Activated CD8-positive, alpha-beta memory T cell treated with anti-CD3 and anti-CD28 coated beads, Interleukin-2, amount 10 ng/mL, durations not matched to agents 7 days and 5 days (primary cell): ENCODE results near the gene GABARAPL1. TPM values are rescaled to one million over a fixed set of nuclear protein-coding genes. Genes with fewer than 3 reads are reported as not detected.
A peak's percentile ranks its signal among the peaks of the same experiment; 100 is the strongest.

ENCODE experiments used
- ATAC-seq: fragments of 150-1000 bp; cut with Tn5 transposase; one replicate; pipeline ENCODE4 v1.10.0; 2021; ENCODE audit warnings: moderate library complexity
- CTCF ChIA-PET: fragments of 350-600 bp; sonication (Branson Sonifier 250); formaldehyde crosslinking; loops from one replicate; lab custom pipeline; 2021; ENCODE audit warnings: antibody characterized with exemption; lab: Charles Lee
- DNase-seq: peaks from one replicate; pipeline ENCODE4 v3.0.0-alpha.2; 2020
- H3K27ac Mint-ChIP-seq: one replicate; pipeline ENCODE4 v1.8.0; 2021; ENCODE audit warnings: mild to moderate bottlenecking, mixed read lengths
- H3K27me3 Mint-ChIP-seq: one replicate; pipeline ENCODE4 v1.8.0; 2021; ENCODE audit warnings: mixed read lengths
- H3K36me3 Mint-ChIP-seq: one replicate; pipeline ENCODE4 v1.8.0; 2021; ENCODE audit warnings: mild to moderate bottlenecking, mixed read lengths
- H3K4me1 Mint-ChIP-seq: one replicate; pipeline ENCODE4 v1.8.0; 2021; ENCODE audit warnings: mixed read lengths
- H3K4me3 Mint-ChIP-seq: one replicate; pipeline ENCODE4 v1.8.0; 2021; ENCODE audit warnings: mild to moderate bottlenecking, moderate library complexity, mixed read lengths
- H3K9me3 Mint-ChIP-seq: one replicate; pipeline ENCODE4 v1.8.0; 2022; ENCODE audit warnings: low read depth, mixed read lengths
- total RNA-seq, 2 experiments: library from RNA; stranded (reverse); gene quantifications; one replicate each; pipeline ENCODE4 v1.2.3, GENCODE V29; 2021

GABARAPL1 gene
- total RNA-seq, 2 experiments from 2014 or later = 29.3 to 47.5 TPM

DNA sequence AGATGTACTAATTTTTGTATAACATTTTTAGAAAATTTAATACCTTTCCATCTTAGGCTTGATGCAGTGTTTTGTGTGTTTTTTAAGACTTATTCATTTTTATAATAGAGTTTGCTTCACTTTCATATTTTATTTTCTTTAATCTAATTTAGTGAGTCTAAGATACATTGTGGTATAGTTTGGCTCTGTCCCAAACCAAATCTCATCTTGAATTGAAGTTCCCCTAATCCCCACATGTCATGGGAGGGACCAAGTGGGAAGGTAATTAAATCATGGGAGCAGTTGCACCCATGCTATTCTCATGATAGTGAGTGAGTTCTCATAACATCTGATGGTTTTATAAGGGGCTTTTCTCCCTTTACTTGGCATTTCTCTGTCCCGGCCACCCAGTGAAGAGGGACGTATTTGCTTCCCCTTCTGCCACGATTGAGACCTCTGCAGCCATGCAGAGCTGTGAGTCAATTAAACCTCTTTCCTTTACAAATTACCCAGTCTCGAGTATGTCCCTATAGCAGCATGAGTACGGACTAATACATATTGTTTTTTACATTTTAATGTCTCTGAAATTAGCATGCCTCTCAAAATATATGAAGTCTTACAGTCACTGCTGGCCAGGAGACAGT is 34.9 kb downstream of the GABARAPL1 start:
- ATAC-seq (no peak), DNase-seq (no peak)
- CTCF ChIA-PET = interaction anchor here (0.7 to 1.3 kb wide), 3 partner anchors 11 to 188 kb away, joined by 3 to 4 read pairs (median 3); no protein-coding TSS in a partner anchor
- peaks cover 58% of the 10 kb centered on the region for H3K4me1 Mint-ChIP-seq
- H3K36me3 Mint-ChIP-seq = peaks cover 11% of the 10 kb centered on the region
- peak overlapping the region; percentile 50 for H3K27ac Mint-ChIP-seq
- H3K27me3 Mint-ChIP-seq = no peaks in the 10 kb centered on the region
- no peaks in the 10 kb centered on the region for H3K9me3 Mint-ChIP-seq
- peak overlapping the region; percentile 27 for H3K4me3 Mint-ChIP-seq

DNA sequence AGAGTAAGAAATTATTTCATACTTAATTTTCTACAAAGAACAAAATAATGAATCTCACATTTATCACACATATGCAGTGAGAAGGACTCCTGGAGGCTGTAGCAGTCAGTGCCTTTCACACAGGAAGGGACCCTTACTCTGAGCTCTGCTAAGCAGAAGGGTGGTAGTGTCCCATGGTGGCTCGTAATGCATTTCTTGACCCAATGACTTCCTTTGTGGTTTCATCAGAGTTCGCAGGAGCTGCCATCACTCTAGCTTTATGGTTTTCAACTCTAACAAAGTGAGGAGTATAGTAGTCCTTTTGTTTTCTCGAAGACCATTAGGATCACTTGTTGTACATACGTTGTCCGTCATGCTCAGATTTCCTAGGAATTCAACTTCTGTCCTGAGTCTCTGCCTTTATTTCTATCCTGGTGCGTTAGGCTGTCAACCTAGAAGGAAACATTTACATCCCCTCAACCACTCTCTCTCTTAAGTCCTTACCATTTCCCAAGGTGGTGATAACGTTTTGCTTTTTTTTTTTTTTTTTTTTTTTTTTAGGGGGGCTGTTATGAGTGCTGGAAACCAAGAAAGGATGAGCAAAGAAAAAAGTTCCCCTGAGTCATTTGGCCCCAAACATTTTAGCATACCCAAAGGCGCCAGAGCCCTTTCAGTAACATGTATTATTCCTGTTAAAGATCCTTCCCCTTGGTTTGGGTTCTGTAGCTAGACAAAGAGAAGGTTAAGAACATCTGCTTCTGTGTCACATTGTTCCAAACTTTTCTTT is 37.2 kb downstream of the GABARAPL1 start:
- H3K4me3 Mint-ChIP-seq = peak overlapping the region; percentile 47
- peaks cover 20% of the 10 kb centered on the region for H3K36me3 Mint-ChIP-seq
- H3K9me3 Mint-ChIP-seq = peaks cover 6% of the 10 kb centered on the region
- no peaks in the 10 kb centered on the region for H3K27me3 Mint-ChIP-seq
- H3K4me1 Mint-ChIP-seq = peaks cover 41% of the 10 kb centered on the region
- peak overlapping the region; percentile 81 for H3K27ac Mint-ChIP-seq
- CTCF ChIA-PET = interaction anchor here (0.7 to 1.4 kb wide), 4 partner anchors 14 to 31 kb away, joined by 3 to 5 read pairs (median 4); no protein-coding TSS in a partner anchor
- DNase-seq (peak; percentile 73), ATAC-seq (peak; percentile 82)

DNA sequence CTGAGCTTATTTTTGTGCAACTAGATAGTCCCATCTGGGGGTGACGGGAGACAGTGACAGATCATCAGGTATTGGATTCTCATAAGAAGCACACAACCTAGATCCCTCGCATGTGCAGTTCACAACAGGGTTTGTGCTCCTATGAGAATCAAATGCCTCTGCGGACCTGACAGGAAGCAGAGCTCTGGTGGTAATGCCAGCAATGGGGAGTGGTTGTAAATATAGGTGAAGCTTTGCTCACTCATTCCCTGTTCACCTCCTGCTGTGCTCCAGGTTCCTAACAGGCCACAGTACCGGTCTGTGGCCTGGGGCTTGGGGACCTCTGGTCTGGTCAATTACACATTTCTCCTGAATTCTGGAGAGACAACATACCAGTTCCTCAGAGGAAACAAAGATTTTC is 39.0 kb downstream of the GABARAPL1 start:
- CTCF ChIA-PET = interaction anchor here (1.4 to 1.9 kb wide), 2 partner anchors 15 to 27 kb away, joined by 4 to 5 read pairs; no protein-coding TSS in a partner anchor
- H3K4me1 Mint-ChIP-seq = peaks cover 37% of the 10 kb centered on the region
- H3K27me3 Mint-ChIP-seq = no peaks in the 10 kb centered on the region
- no peak overlapping the region for H3K27ac Mint-ChIP-seq
- H3K9me3 Mint-ChIP-seq = peaks cover 12% of the 10 kb centered on the region
- peaks cover 29% of the 10 kb centered on the region for H3K36me3 Mint-ChIP-seq
- ATAC-seq = no peak
- H3K4me3 Mint-ChIP-seq = no peak overlapping the region
- DNase-seq = no peak

DNA sequence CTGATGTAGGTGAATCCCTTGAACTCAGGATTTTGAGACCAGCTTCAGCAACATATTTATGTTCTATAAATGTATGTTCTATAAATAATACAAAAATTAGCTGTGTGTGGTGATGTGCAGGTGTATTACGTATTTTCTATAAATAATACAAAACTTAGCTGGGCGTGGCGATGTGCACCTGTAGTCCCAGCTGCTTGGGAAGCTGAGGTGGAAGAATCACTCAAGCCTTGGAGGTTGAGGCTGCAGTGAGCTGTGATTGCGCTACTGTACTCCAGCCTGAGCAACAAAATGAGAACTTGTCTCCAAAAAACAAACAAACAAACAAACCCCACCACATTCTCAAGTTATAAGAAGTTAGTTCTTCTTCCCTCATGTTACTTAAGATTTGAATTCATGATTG is 39.5 kb downstream of the GABARAPL1 start:
- ATAC-seq (no peak), DNase-seq (no peak)
- CTCF ChIA-PET = interaction anchor here (1.9 kb wide), 1 partner anchor 26 kb away, joined by 4 read pairs; no protein-coding TSS in a partner anchor
- Mint-ChIP-seq H3K4me3 (no peak overlapping the region), H3K9me3 (peaks cover 12% of the 10 kb centered on the region), H3K27me3 (no peaks in the 10 kb centered on the region), H3K4me1 (peaks cover 35% of the 10 kb centered on the region), H3K27ac (no peak overlapping the region), H3K36me3 (peaks cover 29% of the 10 kb centered on the region)

DNA sequence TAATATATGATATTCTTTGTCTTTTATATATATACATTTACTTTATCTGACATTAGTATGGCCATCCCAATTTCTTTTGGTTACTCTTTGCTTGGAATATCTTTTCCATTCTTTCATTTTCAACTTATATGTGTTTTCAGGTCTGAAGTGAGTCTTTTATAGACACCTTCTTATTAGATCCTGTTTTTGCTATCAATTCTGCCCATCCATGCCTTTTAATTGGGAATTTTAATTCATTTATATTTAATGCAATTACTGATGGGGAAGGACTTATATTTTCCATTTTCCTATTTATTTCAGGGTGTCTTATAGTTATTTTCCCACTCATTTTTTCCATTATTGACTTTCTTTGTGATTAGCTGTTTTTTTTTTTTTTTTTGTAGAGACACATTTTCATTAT is 43.4 kb downstream of the GABARAPL1 start:
- CTCF ChIA-PET = interaction anchor here (1.7 kb wide), 1 partner anchor 103 kb away, joined by 3 read pairs; no protein-coding TSS in a partner anchor
- ATAC-seq (no peak), DNase-seq (no peak)
- Mint-ChIP-seq H3K4me3 (no peak overlapping the region), H3K4me1 (peaks cover 3% of the 10 kb centered on the region), H3K9me3 (peaks cover 17% of the 10 kb centered on the region), H3K27ac (no peak overlapping the region), H3K27me3 (no peaks in the 10 kb centered on the region), H3K36me3 (peaks cover 32% of the 10 kb centered on the region)

DNA sequence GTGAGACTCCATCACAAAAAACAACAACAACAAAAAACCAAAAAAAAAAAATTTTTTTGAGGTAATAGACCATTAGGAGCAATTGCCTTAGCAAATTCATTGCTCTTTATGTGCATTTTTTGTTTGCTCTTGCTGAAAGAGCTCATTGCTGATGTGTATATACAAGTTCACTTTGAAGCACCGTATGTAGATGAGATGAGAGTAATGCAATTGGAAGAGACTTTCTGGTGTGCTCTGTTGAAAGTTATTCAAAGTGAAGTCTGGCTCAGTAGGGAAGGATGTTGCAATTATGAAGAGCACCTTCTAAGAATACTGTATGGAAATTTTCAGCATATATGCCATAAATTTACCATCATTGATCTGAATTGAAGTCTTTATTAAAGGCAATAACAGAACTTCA is 48.2 kb downstream of the GABARAPL1 start:
- H3K4me3 Mint-ChIP-seq = no peak overlapping the region
- CTCF ChIA-PET = no interaction called here

DNA sequence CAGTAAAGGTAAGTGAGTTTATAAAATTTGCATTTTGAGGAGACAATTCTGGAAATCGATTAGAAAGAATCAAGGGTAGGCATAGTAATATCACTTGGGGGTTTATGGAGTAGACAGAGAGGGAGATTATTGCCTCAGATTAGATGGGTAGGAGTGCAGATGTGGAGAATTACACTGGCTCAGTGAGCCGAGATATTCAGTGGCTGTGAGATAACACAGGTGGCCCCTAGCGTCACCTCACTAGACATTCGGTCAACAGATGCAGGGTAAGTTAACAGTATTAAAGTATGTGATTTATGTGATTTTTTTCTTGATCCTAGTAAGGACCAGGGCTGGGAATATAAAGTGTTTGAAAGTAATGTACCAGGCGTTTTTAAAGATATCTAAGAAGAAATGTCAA is 55.4 kb downstream of the GABARAPL1 start:
- H3K27ac Mint-ChIP-seq = no peak overlapping the region

More for the DNA sequence above, 48.2 kb downstream of the GABARAPL1 start:
- DNase-seq = no peak
- Mint-ChIP-seq H3K36me3 (peaks cover 11% of the 10 kb centered on the region), H3K9me3 (peaks cover 9% of the 10 kb centered on the region), H3K27me3 (no peaks in the 10 kb centered on the region), H3K4me1 (no peaks in the 10 kb centered on the region), H3K27ac (no peak overlapping the region)
- ATAC-seq = no peak

DNA sequence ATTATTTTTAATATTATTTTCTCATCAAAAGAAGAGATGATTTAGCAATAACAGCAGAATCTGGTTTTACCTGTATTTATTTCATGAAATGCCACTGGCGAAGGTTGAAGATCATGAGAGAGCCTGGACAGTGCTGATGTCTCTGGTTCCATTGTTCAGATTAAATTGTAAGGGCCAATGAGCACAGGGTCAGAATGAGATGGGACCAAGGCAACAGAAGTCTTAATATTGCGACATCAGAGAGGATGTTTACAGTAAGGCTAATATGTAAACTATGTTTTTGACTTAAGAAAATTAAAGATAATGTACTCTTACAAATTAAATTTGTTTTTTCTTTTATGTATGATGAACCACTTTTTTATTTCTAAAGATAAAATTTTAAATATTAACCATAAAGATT is 59.8 kb downstream of the GABARAPL1 start:
- CTCF ChIA-PET = no interaction called here
- peaks cover 12% of the 10 kb centered on the region for H3K36me3 Mint-ChIP-seq
- no peaks in the 10 kb centered on the region for H3K27me3 Mint-ChIP-seq
- peaks cover 6% of the 10 kb centered on the region for H3K9me3 Mint-ChIP-seq
- no peak overlapping the region for H3K27ac Mint-ChIP-seq
- DNase-seq (no peak), ATAC-seq (no peak)
- H3K4me3 Mint-ChIP-seq = no peak overlapping the region
- H3K4me1 Mint-ChIP-seq = peaks cover 6% of the 10 kb centered on the region

More for the DNA sequence above, 55.4 kb downstream of the GABARAPL1 start:
- Mint-ChIP-seq H3K4me3 (no peak overlapping the region), H3K27me3 (no peaks in the 10 kb centered on the region), H3K36me3 (peaks cover 3% of the 10 kb centered on the region), H3K4me1 (no peaks in the 10 kb centered on the region), H3K9me3 (no peaks in the 10 kb centered on the region)
- CTCF ChIA-PET = no interaction called here
- DNase-seq (no peak), ATAC-seq (no peak)

Other genes starting within 250 kb of the GABARAPL1 start
- gene CLEC12A, start 241.5 kb upstream of the GABARAPL1 start, total RNA-seq = 1 to 10 TPM in 1 of 2 experiments, under 1 TPM in 1; 0.40 to 1.6 TPM
- gene CLEC1B, start 213.8 kb upstream of the GABARAPL1 start, total RNA-seq = not detected
- gene CLEC12B, start 202.2 kb upstream of the GABARAPL1 start, total RNA-seq = not detected
- gene CLEC9A, start 182.2 kb upstream of the GABARAPL1 start, total RNA-seq = not detected
- not detected for gene CLEC1A, start 113.9 kb upstream of the GABARAPL1 start, total RNA-seq
- gene CLEC7A, start 82.7 kb upstream of the GABARAPL1 start, total RNA-seq = under 1 TPM in 1 of 2 experiments, not detected in 1; 0.26 TPM
- not detected for gene OLR1, start 40.7 kb upstream of the GABARAPL1 start, total RNA-seq
- not detected for gene TMEM52B, start 33.8 kb upstream of the GABARAPL1 start, total RNA-seq
- gene KLRD1, start 95.0 kb downstream of the GABARAPL1 start, total RNA-seq = 10 to 100 TPM; 60.0 to 95.9 TPM
- 100 to 1,000 TPM; 135 to 195 TPM for gene KLRK1, start 177.2 kb downstream of the GABARAPL1 start, total RNA-seq
- gene KLRC4, start 196.9 kb downstream of the GABARAPL1 start, total RNA-seq = 10 to 100 TPM; 29.2 to 33.7 TPM
- gene KLRC3, start 207.7 kb downstream of the GABARAPL1 start, total RNA-seq = 1 to 10 TPM; 6.2 to 9.9 TPM
- gene KLRC2, start 223.1 kb downstream of the GABARAPL1 start, total RNA-seq = 10 to 100 TPM in 1 of 2 experiments, 1 to 10 TPM in 1; 6.8 to 23.4 TPM
- gene KLRC1, start 240.5 kb downstream of the GABARAPL1 start, total RNA-seq = 10 to 100 TPM; 15.9 to 17.8 TPM